HEK293 (cell line): ENCODE results near the gene CD44.

ENCODE experiments used
- CTCF ChIA-PET: fragments of 350-600 bp; formaldehyde crosslinking; extraction: SDS; loops from one replicate; lab custom pipeline; 2021; ENCODE audit warnings: antibody characterized with exemption; lab: Yijun Ruan, JAX
- POLR2A ChIA-PET: fragments of 300-600 bp; formaldehyde crosslinking; extraction: SDS; loops from one replicate; lab custom pipeline; 2020; ENCODE audit warnings: antibody characterized with exemption, inconsistent platforms; lab: Yijun Ruan, JAX
- H3K27ac ChIP-seq: fragments of 200-500 bp; sonication (Bioruptor generic); 2 replicates; pipeline ENCODE4 v1.5.1; 2014; ENCODE audit warnings: low read depth, low read length, control low read depth, inconsistent platforms; ENCODE audit errors: extremely low read depth
- H3K36me3 ChIP-seq, 2 experiments: fragments of 200-500 bp in 1 of 2; sonication (Bioruptor generic) in 1 of 2; 1 replicate in 1 of 2; 2 replicates in 1 of 2; pipeline ENCODE4 v1.5.1; 2014 to 2017; ENCODE audit warnings: inconsistent platforms in 2 of 2, low read length in 2 of 2; ENCODE audit not compliant: control insufficient read depth in 2 of 2, insufficient read depth in 1 of 2
- H3K4me1 ChIP-seq: fragments of 200-500 bp; sonication (Bioruptor generic); 2 replicates; pipeline ENCODE4 v1.5.1; 2014; ENCODE audit warnings: mild to moderate bottlenecking, low read length, inconsistent platforms; ENCODE audit not compliant: control insufficient read depth, insufficient read depth
- H3K4me3 ChIP-seq: 2 replicates; pipeline ENCODE4 v1.5.1; 2011; ENCODE audit warnings: low read depth, mild to moderate bottlenecking, control low read depth, low read length, moderate library complexity
- H3K9me3 ChIP-seq: fragments of 200-500 bp; sonication (Bioruptor generic); 2 replicates; pipeline ENCODE4 v1.5.1; 2014; ENCODE audit warnings: low read depth, low read length, inconsistent platforms; ENCODE audit not compliant: control insufficient read depth, insufficient read depth
- KLF16 ChIP-seq: fragments of 450-650 bp; formaldehyde crosslinking; IDR thresholded peaks from 2 replicates; pipeline ENCODE4 v1.5.1; 2017; ENCODE audit warnings: missing biosample characterization, missing genetic modification characterization
- SCRT2 ChIP-seq: fragments of 450-650 bp; formaldehyde crosslinking; IDR thresholded peaks from 2 replicates; pipeline ENCODE4 v1.5.1; 2016; ENCODE audit warnings: missing biosample characterization, missing genetic modification characterization
- ZFP69B ChIP-seq: fragments of 450-650 bp; formaldehyde crosslinking; IDR thresholded peaks from 2 replicates; pipeline ENCODE4 v1.5.1; 2016; ENCODE audit warnings: missing biosample characterization, missing genetic modification characterization
- ZNF121 ChIP-seq: fragments of 450-650 bp; formaldehyde crosslinking; IDR thresholded peaks from 2 replicates; pipeline ENCODE4 v1.5.1; 2016; ENCODE audit warnings: missing biosample characterization, missing genetic modification characterization
- ZNF174 ChIP-seq: fragments of 450-650 bp; formaldehyde crosslinking; IDR thresholded peaks from 2 replicates; pipeline ENCODE4 v1.5.0; 2017; ENCODE audit warnings: missing biosample characterization, mild to moderate bottlenecking, missing genetic modification characterization
- ZNF214 ChIP-seq: fragments of 450-650 bp; formaldehyde crosslinking; IDR thresholded peaks from 2 replicates; pipeline ENCODE4 v1.5.1; 2017; ENCODE audit warnings: missing biosample characterization, mild to moderate bottlenecking, missing genetic modification characterization, borderline replicate concordance
- ZNF292 ChIP-seq: fragments of 450-650 bp; formaldehyde crosslinking; IDR thresholded peaks from 2 replicates; pipeline ENCODE4 v1.5.1; 2016; ENCODE audit warnings: low read depth, missing biosample characterization, missing genetic modification characterization, borderline replicate concordance
- ZNF391 ChIP-seq: fragments of 450-650 bp; formaldehyde crosslinking; IDR thresholded peaks from 2 replicates; pipeline ENCODE4 v1.5.1; 2016; ENCODE audit warnings: low read depth, missing biosample characterization, missing genetic modification characterization, borderline replicate concordance
- ZNF473 ChIP-seq: fragments of 450-650 bp; formaldehyde crosslinking; IDR thresholded peaks from 2 replicates; pipeline ENCODE4 v1.5.1; 2017; ENCODE audit warnings: missing biosample characterization, missing genetic modification characterization
- ZNF549 ChIP-seq: fragments of 450-650 bp; IDR thresholded peaks from 2 replicates; pipeline ENCODE4 v1.5.1; 2018; ENCODE audit warnings: missing biosample characterization, missing genetic modification characterization, mild to moderate bottlenecking, inconsistent platforms, moderate library complexity
- ZNF555 ChIP-seq: fragments of 450-650 bp; formaldehyde crosslinking; conservative IDR thresholded peaks from 2 replicates; pipeline ENCODE4 v1.5.1; 2017; ENCODE audit warnings: missing biosample characterization, mild to moderate bottlenecking, missing genetic modification characterization, inconsistent platforms
- ZNF623 ChIP-seq: fragments of 450-650 bp; formaldehyde crosslinking; IDR thresholded peaks from 2 replicates; pipeline ENCODE4 v1.5.1; 2016; ENCODE audit warnings: missing biosample characterization, missing genetic modification characterization
- ZNF768 ChIP-seq: fragments of 450-650 bp; formaldehyde crosslinking; IDR thresholded peaks from 2 replicates; pipeline ENCODE4 v1.5.1; 2018; ENCODE audit warnings: missing biosample characterization, mild to moderate bottlenecking, missing genetic modification characterization
- ZNF785 ChIP-seq: fragments of 450-650 bp; formaldehyde crosslinking; IDR thresholded peaks from 2 replicates; pipeline ENCODE4 v1.5.1; 2016; ENCODE audit warnings: missing biosample characterization, missing genetic modification characterization
- ZNF792 ChIP-seq: fragments of 450-650 bp; formaldehyde crosslinking; IDR thresholded peaks from 2 replicates; pipeline ENCODE4 v1.5.1; 2016; ENCODE audit warnings: missing biosample characterization, missing genetic modification characterization
- ZSCAN18 ChIP-seq: fragments of 450-650 bp; formaldehyde crosslinking; IDR thresholded peaks from 2 replicates; pipeline ENCODE4 v1.5.1; 2016; ENCODE audit warnings: missing biosample characterization, missing genetic modification characterization
- TF ChIP-seq, protein P1 (sequence below): fragments of 450-650 bp; formaldehyde crosslinking; IDR thresholded peaks from 2 replicates; pipeline ENCODE4 v1.5.1; 2016; ENCODE audit warnings: missing biosample characterization, missing genetic modification characterization
- TF ChIP-seq, protein P2 (sequence below): fragments of 450-650 bp; formaldehyde crosslinking; IDR thresholded peaks from 2 replicates; pipeline ENCODE4 v1.5.1; 2016; ENCODE audit warnings: missing biosample characterization, missing genetic modification characterization
- TF ChIP-seq, protein P3 (sequence below): fragments of 450-650 bp; formaldehyde crosslinking; IDR thresholded peaks from 2 replicates; pipeline ENCODE4 v1.5.1; 2016; ENCODE audit warnings: missing biosample characterization, missing genetic modification characterization
- TF ChIP-seq, protein P4 (sequence below): fragments of 450-650 bp; formaldehyde crosslinking; IDR thresholded peaks from 2 replicates; pipeline ENCODE4 v1.5.1; 2017; ENCODE audit warnings: missing biosample characterization, missing genetic modification characterization

The CD44 gene

DNA sequence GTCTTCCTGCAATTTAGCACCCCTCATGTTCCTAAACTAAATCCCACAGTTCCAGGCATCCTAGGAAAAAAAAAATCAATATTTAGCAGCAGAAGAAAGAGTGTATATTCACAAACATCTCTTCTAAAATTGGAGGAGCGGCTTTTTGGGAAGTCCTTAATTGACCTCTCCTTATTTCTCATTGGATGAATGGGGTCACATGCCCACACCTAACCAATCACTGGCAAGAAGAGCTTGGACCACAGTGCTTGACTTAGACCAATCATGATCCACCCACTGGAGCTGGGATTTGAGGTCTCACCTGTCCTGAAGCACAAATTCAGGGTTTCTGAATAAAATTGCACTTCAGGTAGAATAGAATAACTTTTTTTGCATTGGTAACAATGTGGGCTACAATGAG is 16.0 kb downstream of the CD44 start:
- ChIA-PET POLR2A (no interaction called here), CTCF (no interaction called here)
- Histone ChIP-seq H3K4me3 (no peak overlapping the region), H3K9me3 (no peaks in the 10 kb centered on the region), H3K36me3 (no peaks in the 10 kb centered on the region), H3K4me1 (no peaks in the 10 kb centered on the region), H3K27ac (no peak overlapping the region)
- TF ChIP-seq ZNF121 (tag by site-specific recombination) = no peak
- no peak for TF ChIP-seq ZNF792 (tag by site-specific recombination)
- TF ChIP-seq ZNF785 (tag by site-specific recombination) = no peak
- TF ChIP-seq ZNF623 (tag by site-specific recombination) = no peak
- TF ChIP-seq ZSCAN18 (tag by site-specific recombination) = no peak

DNA sequence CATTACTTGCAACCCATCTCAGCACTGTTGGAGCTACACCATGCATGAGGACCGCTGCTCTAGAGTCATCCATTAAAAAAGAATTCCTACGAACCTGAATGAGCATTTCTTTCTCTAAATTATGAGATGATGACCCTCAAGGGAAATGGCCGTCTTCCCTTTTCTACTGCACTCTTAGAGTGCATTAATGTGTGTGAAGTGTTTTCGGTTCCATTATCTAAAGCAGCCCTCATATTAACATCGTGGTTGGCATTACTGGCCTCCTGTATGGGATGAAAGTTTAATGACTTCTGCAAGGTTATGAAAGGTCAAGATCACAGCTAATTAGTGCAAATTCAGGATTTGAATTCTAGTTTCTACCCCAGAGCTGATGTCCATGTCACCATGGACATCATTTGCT is 16.7 kb downstream of the CD44 start:
- ChIA-PET POLR2A (no interaction called here), CTCF (no interaction called here)
- Histone ChIP-seq H3K9me3 (no peaks in the 10 kb centered on the region), H3K27ac (no peak overlapping the region), H3K4me1 (no peaks in the 10 kb centered on the region)
- TF ChIP-seq, protein P1, sequence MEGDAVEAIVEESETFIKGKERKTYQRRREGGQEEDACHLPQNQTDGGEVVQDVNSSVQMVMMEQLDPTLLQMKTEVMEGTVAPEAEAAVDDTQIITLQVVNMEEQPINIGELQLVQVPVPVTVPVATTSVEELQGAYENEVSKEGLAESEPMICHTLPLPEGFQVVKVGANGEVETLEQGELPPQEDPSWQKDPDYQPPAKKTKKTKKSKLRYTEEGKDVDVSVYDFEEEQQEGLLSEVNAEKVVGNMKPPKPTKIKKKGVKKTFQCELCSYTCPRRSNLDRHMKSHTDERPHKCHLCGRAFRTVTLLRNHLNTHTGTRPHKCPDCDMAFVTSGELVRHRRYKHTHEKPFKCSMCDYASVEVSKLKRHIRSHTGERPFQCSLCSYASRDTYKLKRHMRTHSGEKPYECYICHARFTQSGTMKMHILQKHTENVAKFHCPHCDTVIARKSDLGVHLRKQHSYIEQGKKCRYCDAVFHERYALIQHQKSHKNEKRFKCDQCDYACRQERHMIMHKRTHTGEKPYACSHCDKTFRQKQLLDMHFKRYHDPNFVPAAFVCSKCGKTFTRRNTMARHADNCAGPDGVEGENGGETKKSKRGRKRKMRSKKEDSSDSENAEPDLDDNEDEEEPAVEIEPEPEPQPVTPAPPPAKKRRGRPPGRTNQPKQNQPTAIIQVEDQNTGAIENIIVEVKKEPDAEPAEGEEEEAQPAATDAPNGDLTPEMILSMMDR (tag by site-specific recombination) = no peak
- TF ChIP-seq ZNF214 (tag by site-specific recombination) (no peak), ZNF174 (tag by site-specific recombination) (no peak), ZFP69B (no peak), ZNF555 (tag by site-specific recombination) (no peak), ZNF391 (tag by site-specific recombination) (no peak), ZNF292 (tag by site-specific recombination) (no peak), ZNF792 (tag by site-specific recombination) (no peak), ZNF785 (tag by site-specific recombination) (no peak), ZNF768 (tag by site-specific recombination) (no peak), KLF16 (no peak), ZNF549 (no peak), SCRT2 (tag by site-specific recombination) (no peak), ZNF473 (no peak)
- TF ChIP-seq, protein P2, sequence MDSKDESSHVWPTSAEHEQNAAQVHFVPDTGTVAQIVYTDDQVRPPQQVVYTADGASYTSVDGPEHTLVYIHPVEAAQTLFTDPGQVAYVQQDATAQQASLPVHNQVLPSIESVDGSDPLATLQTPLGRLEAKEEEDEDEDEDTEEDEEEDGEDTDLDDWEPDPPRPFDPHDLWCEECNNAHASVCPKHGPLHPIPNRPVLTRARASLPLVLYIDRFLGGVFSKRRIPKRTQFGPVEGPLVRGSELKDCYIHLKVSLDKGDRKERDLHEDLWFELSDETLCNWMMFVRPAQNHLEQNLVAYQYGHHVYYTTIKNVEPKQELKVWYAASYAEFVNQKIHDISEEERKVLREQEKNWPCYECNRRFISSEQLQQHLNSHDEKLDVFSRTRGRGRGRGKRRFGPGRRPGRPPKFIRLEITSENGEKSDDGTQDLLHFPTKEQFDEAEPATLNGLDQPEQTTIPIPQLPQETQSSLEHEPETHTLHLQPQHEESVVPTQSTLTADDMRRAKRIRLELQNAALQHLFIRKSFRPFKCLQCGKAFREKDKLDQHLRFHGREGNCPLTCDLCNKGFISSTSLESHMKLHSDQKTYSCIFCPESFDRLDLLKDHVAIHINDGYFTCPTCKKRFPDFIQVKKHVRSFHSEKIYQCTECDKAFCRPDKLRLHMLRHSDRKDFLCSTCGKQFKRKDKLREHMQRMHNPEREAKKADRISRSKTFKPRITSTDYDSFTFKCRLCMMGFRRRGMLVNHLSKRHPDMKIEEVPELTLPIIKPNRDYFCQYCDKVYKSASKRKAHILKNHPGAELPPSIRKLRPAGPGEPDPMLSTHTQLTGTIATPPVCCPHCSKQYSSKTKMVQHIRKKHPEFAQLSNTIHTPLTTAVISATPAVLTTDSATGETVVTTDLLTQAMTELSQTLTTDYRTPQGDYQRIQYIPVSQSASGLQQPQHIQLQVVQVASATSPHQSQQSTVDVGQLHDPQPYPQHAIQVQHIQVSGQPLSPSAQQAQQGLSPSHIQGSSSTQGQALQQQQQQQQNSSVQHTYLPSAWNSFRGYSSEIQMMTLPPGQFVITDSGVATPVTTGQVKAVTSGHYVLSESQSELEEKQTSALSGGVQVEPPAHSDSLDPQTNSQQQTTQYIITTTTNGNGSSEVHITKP (tag by site-specific recombination) = no peak
- TF ChIP-seq, protein P3, sequence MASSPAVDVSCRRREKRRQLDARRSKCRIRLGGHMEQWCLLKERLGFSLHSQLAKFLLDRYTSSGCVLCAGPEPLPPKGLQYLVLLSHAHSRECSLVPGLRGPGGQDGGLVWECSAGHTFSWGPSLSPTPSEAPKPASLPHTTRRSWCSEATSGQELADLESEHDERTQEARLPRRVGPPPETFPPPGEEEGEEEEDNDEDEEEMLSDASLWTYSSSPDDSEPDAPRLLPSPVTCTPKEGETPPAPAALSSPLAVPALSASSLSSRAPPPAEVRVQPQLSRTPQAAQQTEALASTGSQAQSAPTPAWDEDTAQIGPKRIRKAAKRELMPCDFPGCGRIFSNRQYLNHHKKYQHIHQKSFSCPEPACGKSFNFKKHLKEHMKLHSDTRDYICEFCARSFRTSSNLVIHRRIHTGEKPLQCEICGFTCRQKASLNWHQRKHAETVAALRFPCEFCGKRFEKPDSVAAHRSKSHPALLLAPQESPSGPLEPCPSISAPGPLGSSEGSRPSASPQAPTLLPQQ (tag by site-specific recombination) = no peak
- TF ChIP-seq, protein P4, sequence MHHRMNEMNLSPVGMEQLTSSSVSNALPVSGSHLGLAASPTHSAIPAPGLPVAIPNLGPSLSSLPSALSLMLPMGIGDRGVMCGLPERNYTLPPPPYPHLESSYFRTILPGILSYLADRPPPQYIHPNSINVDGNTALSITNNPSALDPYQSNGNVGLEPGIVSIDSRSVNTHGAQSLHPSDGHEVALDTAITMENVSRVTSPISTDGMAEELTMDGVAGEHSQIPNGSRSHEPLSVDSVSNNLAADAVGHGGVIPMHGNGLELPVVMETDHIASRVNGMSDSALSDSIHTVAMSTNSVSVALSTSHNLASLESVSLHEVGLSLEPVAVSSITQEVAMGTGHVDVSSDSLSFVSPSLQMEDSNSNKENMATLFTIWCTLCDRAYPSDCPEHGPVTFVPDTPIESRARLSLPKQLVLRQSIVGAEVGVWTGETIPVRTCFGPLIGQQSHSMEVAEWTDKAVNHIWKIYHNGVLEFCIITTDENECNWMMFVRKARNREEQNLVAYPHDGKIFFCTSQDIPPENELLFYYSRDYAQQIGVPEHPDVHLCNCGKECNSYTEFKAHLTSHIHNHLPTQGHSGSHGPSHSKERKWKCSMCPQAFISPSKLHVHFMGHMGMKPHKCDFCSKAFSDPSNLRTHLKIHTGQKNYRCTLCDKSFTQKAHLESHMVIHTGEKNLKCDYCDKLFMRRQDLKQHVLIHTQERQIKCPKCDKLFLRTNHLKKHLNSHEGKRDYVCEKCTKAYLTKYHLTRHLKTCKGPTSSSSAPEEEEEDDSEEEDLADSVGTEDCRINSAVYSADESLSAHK = no peak
- TF ChIP-seq, all 188 proteins: peak for 0
- no peaks in the 10 kb centered on the region for H3K36me3 ChIP-seq
- H3K4me3 ChIP-seq = no peak overlapping the region
